Endothelial cell of umbilical vein (primary cell): Measurements from ENCODE around the gene GPR161. TPM values are rescaled to one million over a fixed set of nuclear protein-coding genes. Genes with fewer than 3 reads are reported as not detected.
A peak's percentile ranks its signal among the peaks of the same experiment; 100 is the strongest.
"Not testable (repeated sequence)": the region's sequence is repeated elsewhere in the genome, so short reads cannot be mapped to it uniquely, and the experiment has no call there.

Experiments
- BruUV-seq: library from RNA; stranded (reverse); fragments of 400-500 nt; replicated peaks from 2 replicates; lab custom pipeline; 2021; lab: Mats Ljungman, UMichigan
- CTCF ChIA-PET: fragments of 300-600, 350-600 bp; sonication (Branson Sonifier 250); formaldehyde crosslinking; loops from one replicate; lab custom pipeline; 2021; ENCODE audit warnings: antibody characterized with exemption, inconsistent platforms; lab: Charles Lee
- POLR2A ChIA-PET: fragments of 300-600, 350-600 bp; sonication (Branson Sonifier 250); formaldehyde crosslinking; loops from one replicate; lab custom pipeline; 2021; ENCODE audit warnings: antibody characterized with exemption, inconsistent platforms; lab: Charles Lee
- DNase-seq: peaks from one replicate; pipeline ENCODE4 v3.0.0-alpha.2; 2011; ENCODE audit warnings: low read depth, low spot score
- FAIRE-seq: peaks from 2 replicates; lab custom pipeline; 2011; peaks lifted over from hg19 to GRCh38; lab: Jason Lieb, UNC
- H2AFZ ChIP-seq: 2 replicates; pipeline ENCODE4 v1.6.0; 2012; ENCODE audit warnings: low read depth, low read length, control low read depth, inconsistent platforms
- H3K27ac ChIP-seq: 2 replicates; pipeline ENCODE4 v1.5.1; 2011; ENCODE audit warnings: low read depth, mild to moderate bottlenecking, control low read depth, low read length, moderate library complexity; ENCODE audit not compliant: insufficient read depth
- H3K27me3 ChIP-seq, 2 experiments: 2 replicates each; pipeline versions ENCODE4 v1.6.0 to v1.6.1; 2011; ENCODE audit warnings: low read length in 2 of 2, mixed read lengths in 1 of 2; ENCODE audit not compliant: control insufficient read depth in 2 of 2, insufficient read depth in 2 of 2
- H3K36me3 ChIP-seq, 2 experiments: 2 replicates in 1 of 2; 3 replicates in 1 of 2; pipeline ENCODE4 v1.5.1; 2011; ENCODE audit warnings: low read length in 2 of 2, mild to moderate bottlenecking in 1 of 2, moderate library complexity in 1 of 2; ENCODE audit not compliant: control insufficient read depth in 2 of 2, insufficient read depth in 2 of 2; ENCODE audit errors: extremely low read depth in 1 of 2
- H3K4me1 ChIP-seq: 3 replicates; pipeline ENCODE4 v1.5.1; 2011; ENCODE audit warnings: mild to moderate bottlenecking, low read length; ENCODE audit not compliant: control insufficient read depth, insufficient read depth; ENCODE audit errors: extremely low read depth
- H3K4me2 ChIP-seq: 2 replicates; pipeline ENCODE4 v1.6.1; 2011; ENCODE audit warnings: low read length, control low read depth, mixed read lengths; ENCODE audit not compliant: insufficient read depth
- H3K4me3 ChIP-seq, 3 experiments: fragments of 200-600 bp in 1 of 3; sonication (generic), shearing (Covaris generic) in 1 of 3; replicated peaks in 1 of 3; 2 replicates each; pipeline ENCODE4 v1.5.1; 2011 to 2016; ENCODE audit warnings: control low read depth in 3 of 3, low read length in 3 of 3, mild to moderate bottlenecking in 2 of 3, inconsistent platforms in 1 of 3, low read depth in 1 of 3, moderate library complexity in 1 of 3; ENCODE audit not compliant: insufficient read depth in 1 of 3
- H3K79me2 ChIP-seq: 2 replicates; pipeline ENCODE4 v1.6.0; 2012; ENCODE audit warnings: low read length, inconsistent platforms; ENCODE audit not compliant: control insufficient read depth, insufficient read depth
- H3K9ac ChIP-seq: replicated peaks from 2 replicates; pipeline ENCODE3; 2011; ENCODE audit warnings: low read length, control low read depth; ENCODE audit not compliant: insufficient read depth; ENCODE audit errors: extremely low read depth
- H3K9me1 ChIP-seq: replicated peaks from 3 replicates; pipeline ENCODE4 v1.6.0; 2011; ENCODE audit warnings: mild to moderate bottlenecking, low read length; ENCODE audit not compliant: control insufficient read depth, insufficient read depth; ENCODE audit errors: extremely low read depth
- H3K9me3 ChIP-seq: replicated peaks from 2 replicates; pipeline ENCODE4 v1.5.1; 2012; ENCODE audit warnings: low read length, inconsistent platforms; ENCODE audit not compliant: control insufficient read depth, insufficient read depth
- H4K20me1 ChIP-seq: replicated peaks from 2 replicates; pipeline ENCODE3; 2011; ENCODE audit warnings: mild to moderate bottlenecking, low read length; ENCODE audit not compliant: control insufficient read depth, insufficient read depth; ENCODE audit errors: extremely low read depth
- EZH2 ChIP-seq: IDR thresholded peaks from 2 replicates; pipeline ENCODE4 v1.6.1; 2012; ENCODE audit warnings: borderline replicate concordance, low read depth, mild to moderate bottlenecking, moderate library complexity, low read length, inconsistent platforms; ENCODE audit not compliant: severe bottlenecking
- FOS ChIP-seq: IDR thresholded peaks from 2 replicates; pipeline ENCODE4 v1.6.1; 2011; ENCODE audit warnings: mild to moderate bottlenecking, low read length, moderate library complexity, borderline replicate concordance; ENCODE audit not compliant: insufficient read depth
- GATA2 ChIP-seq: IDR thresholded peaks from 2 replicates; pipeline ENCODE4 v1.7.0; 2011; ENCODE audit warnings: low read depth, mild to moderate bottlenecking, moderate library complexity, mixed read lengths, low read length; ENCODE audit not compliant: insufficient read length, insufficient read depth
- JUN ChIP-seq: IDR thresholded peaks from 2 replicates; pipeline ENCODE4 v1.6.1; 2011; ENCODE audit warnings: borderline replicate concordance, low read depth; ENCODE audit not compliant: insufficient read length, insufficient read depth
- MYC ChIP-seq: IDR thresholded peaks from one replicate; pipeline ENCODE4 v1.6.1; 2011; ENCODE audit warnings: mild to moderate bottlenecking, low read depth, low read length
- POLR2A ChIP-seq: IDR thresholded peaks from 2 replicates; pipeline ENCODE4 v1.6.1; 2012; ENCODE audit warnings: low read depth, mild to moderate bottlenecking, control low read depth, low read length
- POLR2AphosphoS5 ChIP-seq: IDR thresholded peaks from 2 replicates; pipeline ENCODE4 v1.6.1; 2012; ENCODE audit warnings: low read depth, mild to moderate bottlenecking, control low read depth, low read length, moderate library complexity; ENCODE audit not compliant: insufficient read depth
- dilution Hi-C: fragments of 300-500 bp; cut with MboI; formaldehyde crosslinking; loops from one replicate; pipeline ENCODE4 v1.15.0; 2019; ENCODE audit warnings: low sequenced_read_pairs; ENCODE audit not compliant: extremely low pct_ligation_motif_present
- intact Hi-C: fragments of 100-400 bp; cut with micrococcal nuclease; formaldehyde crosslinking; loops from one replicate; pipeline ENCODE4 v1.10.0; 2022
- polyA plus RNA-seq, 4 experiments: library from polyadenylated mRNA; depleted of rRNA in 3 of 4; stranded (reverse) in 3 of 4; unstranded in 1 of 4; fragments of >200 nt; gene quantifications; 2 replicates each; pipeline versions ENCODE4 v1.2.1 to v1.2.3, GENCODE V29; 2011 to 2012; ENCODE audit warnings: missing spikeins in 1 of 4
- total RNA-seq: library from RNA; stranded (reverse); gene quantifications from 2 replicates; pipeline ENCODE4 v1.2.3, GENCODE V29; 2021
- TF ChIP-seq, protein P1 (sequence below): IDR thresholded peaks from 2 replicates; pipeline ENCODE4 v1.6.1; 2011; ENCODE audit not compliant: insufficient read depth, insufficient read length
- TF ChIP-seq, protein P2 (sequence below), 2 donors: IDR thresholded peaks; 1 replicate in 1 of 2; 2 replicates in 1 of 2; pipeline ENCODE4 v1.5.1; 2011; ENCODE audit warnings: low read length in 2 of 2, mild to moderate bottlenecking in 2 of 2, moderate library complexity in 2 of 2, control low read depth in 1 of 2, inconsistent platforms in 1 of 2, low read depth in 1 of 2; ENCODE audit not compliant: insufficient read depth in 1 of 2; ENCODE audit errors: extremely low read depth in 1 of 2

The GPR161 gene
- total and polyA plus RNA-seq, 2 donors (not counting 3 experiments of a cell fraction or from before 2014, with no cell fraction given) = 34.7 to 36.5 TPM

DNA sequence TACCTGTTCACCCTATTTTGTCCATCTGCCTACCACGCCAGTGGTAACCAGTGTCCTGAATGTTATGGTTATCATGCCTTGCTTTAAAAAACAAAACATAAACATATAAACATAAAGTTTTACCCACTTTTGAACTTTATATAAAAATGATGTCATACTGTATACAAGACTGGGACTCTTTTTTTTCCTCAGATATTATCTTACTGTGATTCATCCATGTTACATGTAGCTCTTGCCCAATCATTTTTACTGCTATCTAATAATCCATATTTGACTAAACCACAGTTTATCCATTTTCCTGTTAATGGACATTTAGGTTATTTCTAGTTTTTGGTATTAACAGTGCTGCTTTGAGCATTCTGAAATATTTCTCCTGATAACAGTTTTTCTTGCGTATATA lies 78.8 kb downstream of the GPR161 start:
- Histone ChIP-seq H3K36me3 (no peaks in the 10 kb centered on the region), H3K4me3 (no peak overlapping the region), H2AFZ (no peak overlapping the region), H3K9me1 (no peaks in the 10 kb centered on the region), H3K4me1 (no peaks in the 10 kb centered on the region), H3K4me2 (no peak overlapping the region), H3K9ac (no peak overlapping the region), H3K9me3 (no peaks in the 10 kb centered on the region), H3K27ac (no peak overlapping the region), H3K79me2 (no peaks in the 10 kb centered on the region), H3K27me3 (no peaks in the 10 kb centered on the region), H4K20me1 (no peaks in the 10 kb centered on the region)
- TF ChIP-seq JUN = no peak
- peak; percentile 7 for TF ChIP-seq GATA2
- intact Hi-C loops = no loop called here
- CTCF ChIA-PET = interaction anchor here (0.8 kb wide), 1 partner anchor 10 kb away, joined by 3 read pairs; no protein-coding TSS in a partner anchor
- POLR2A ChIA-PET = no interaction called here
- dilution Hi-C loops = no loop called here
- no peak for DNase-seq
- no peak for FAIRE-seq
- BruUV-seq = no TSS peak

DNA sequence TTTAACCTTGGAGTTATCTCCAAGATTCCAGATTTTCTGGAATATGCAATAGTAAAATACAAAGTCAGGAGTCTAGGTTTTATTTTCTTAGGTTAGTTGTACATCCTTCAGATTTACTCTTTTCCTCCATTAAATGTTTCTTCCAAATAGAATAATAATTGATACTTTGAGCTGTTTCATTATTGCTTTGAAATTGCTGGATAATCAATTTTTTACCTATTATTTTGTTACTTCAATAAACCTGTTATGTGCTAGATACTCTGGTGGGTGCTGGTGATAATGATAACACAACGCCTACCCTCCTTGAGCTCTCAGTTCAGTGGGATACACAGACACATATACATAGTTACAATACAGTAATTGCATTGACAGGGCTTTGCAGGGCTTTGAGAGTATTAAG lies 79.4 kb downstream of the GPR161 start:
- H3K27ac ChIP-seq = no peak overlapping the region
- dilution Hi-C loops (no loop called here), intact Hi-C loops (no loop called here)
- no peak for FAIRE-seq
- no peaks in the 10 kb centered on the region for H3K4me1 ChIP-seq
- no peaks in the 10 kb centered on the region for H3K79me2 ChIP-seq
- DNase-seq = no peak
- TF ChIP-seq POLR2A (no peak), EZH2 (no peak), GATA2 (no peak), POLR2AphosphoS5 (no peak), JUN (no peak), MYC (no peak), FOS (no peak)
- TF ChIP-seq, protein P1, sequence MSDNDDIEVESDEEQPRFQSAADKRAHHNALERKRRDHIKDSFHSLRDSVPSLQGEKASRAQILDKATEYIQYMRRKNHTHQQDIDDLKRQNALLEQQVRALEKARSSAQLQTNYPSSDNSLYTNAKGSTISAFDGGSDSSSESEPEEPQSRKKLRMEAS = no peak
- TF ChIP-seq, protein P2, sequence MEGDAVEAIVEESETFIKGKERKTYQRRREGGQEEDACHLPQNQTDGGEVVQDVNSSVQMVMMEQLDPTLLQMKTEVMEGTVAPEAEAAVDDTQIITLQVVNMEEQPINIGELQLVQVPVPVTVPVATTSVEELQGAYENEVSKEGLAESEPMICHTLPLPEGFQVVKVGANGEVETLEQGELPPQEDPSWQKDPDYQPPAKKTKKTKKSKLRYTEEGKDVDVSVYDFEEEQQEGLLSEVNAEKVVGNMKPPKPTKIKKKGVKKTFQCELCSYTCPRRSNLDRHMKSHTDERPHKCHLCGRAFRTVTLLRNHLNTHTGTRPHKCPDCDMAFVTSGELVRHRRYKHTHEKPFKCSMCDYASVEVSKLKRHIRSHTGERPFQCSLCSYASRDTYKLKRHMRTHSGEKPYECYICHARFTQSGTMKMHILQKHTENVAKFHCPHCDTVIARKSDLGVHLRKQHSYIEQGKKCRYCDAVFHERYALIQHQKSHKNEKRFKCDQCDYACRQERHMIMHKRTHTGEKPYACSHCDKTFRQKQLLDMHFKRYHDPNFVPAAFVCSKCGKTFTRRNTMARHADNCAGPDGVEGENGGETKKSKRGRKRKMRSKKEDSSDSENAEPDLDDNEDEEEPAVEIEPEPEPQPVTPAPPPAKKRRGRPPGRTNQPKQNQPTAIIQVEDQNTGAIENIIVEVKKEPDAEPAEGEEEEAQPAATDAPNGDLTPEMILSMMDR (IDR thresholded peaks at IDR 0.05; ENCODE audit: extremely low read depth in 1 of 2, insufficient read depth in 1 of 2, low read depth in 1 of 2, low read length in 2 of 2) = no peak
- BruUV-seq = no TSS peak
- no peaks in the 10 kb centered on the region for H3K9me1 ChIP-seq
- no peak overlapping the region for H3K4me3 ChIP-seq
- H3K27me3 ChIP-seq = no peaks in the 10 kb centered on the region
- no peak overlapping the region for H2AFZ ChIP-seq
- H3K9ac ChIP-seq = no peak overlapping the region
- H3K4me2 ChIP-seq = no peak overlapping the region
- H3K36me3 ChIP-seq = no peaks in the 10 kb centered on the region
- CTCF ChIA-PET = interaction anchor here (0.8 to 1.2 kb wide), 2 partner anchors 9 to 87 kb away, joined by 3 read pairs; no protein-coding TSS in a partner anchor
- H4K20me1 ChIP-seq = no peaks in the 10 kb centered on the region
- POLR2A ChIA-PET = no interaction called here
- H3K9me3 ChIP-seq = no peaks in the 10 kb centered on the region

DNA sequence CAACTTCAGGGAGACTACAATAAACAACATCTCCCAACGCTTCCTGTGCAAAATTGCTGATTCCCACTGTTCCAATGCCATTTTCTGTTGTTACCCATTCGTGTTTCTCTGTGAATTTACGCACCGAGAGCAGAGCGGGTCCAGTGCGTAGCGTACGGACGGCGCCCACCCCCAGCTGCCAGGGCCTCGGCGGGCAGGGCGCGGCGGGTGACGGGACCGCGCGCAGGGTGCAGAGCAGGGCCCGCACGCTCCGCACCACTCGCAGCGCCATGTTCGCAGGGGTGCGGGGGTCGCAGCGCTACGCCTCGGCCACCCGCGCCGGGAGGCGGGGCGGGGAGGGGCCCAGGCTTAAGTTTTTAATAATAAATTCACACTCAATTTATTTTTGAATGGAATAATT lies 80.6 kb downstream of the GPR161 start:
- CTCF ChIA-PET = interaction anchor here (1.2 kb wide), 1 partner anchor 86 kb away, joined by 3 read pairs; no protein-coding TSS in a partner anchor
- POLR2A ChIA-PET, intact Hi-C loops: not testable (repeated sequence)

More for the DNA sequence above, 80.6 kb downstream of the GPR161 start:
- H3K27ac ChIP-seq, H3K79me2 ChIP-seq, H3K36me3 ChIP-seq, H3K9ac ChIP-seq, H3K9me3 ChIP-seq, H2AFZ ChIP-seq, DNase-seq, H3K4me2 ChIP-seq, H3K27me3 ChIP-seq, FAIRE-seq, H4K20me1 ChIP-seq, H3K4me3 ChIP-seq, dilution Hi-C loops, BruUV-seq, H3K9me1 ChIP-seq, H3K4me1 ChIP-seq: not testable (repeated sequence)
